Stimulated activated CD4-positive, alpha-beta T cell treated with anti-CD3 and anti-CD28 coated beads, TNF-alpha, amount 100 ng/mL, for 48 hours (primary cell): Measurements from ENCODE around the gene FBXL4.
"Not testable (repeated sequence)": the region's sequence is repeated elsewhere in the genome, so short reads cannot be mapped to it uniquely, and the experiment has no call there.

Experiments
- DNase-seq, 3 donors: peaks; one replicate each; pipeline ENCODE4 v3.0.0-alpha.2; 2020; ENCODE audit warnings: low read depth in 3 of 3

Gene FBXL4

DNA sequence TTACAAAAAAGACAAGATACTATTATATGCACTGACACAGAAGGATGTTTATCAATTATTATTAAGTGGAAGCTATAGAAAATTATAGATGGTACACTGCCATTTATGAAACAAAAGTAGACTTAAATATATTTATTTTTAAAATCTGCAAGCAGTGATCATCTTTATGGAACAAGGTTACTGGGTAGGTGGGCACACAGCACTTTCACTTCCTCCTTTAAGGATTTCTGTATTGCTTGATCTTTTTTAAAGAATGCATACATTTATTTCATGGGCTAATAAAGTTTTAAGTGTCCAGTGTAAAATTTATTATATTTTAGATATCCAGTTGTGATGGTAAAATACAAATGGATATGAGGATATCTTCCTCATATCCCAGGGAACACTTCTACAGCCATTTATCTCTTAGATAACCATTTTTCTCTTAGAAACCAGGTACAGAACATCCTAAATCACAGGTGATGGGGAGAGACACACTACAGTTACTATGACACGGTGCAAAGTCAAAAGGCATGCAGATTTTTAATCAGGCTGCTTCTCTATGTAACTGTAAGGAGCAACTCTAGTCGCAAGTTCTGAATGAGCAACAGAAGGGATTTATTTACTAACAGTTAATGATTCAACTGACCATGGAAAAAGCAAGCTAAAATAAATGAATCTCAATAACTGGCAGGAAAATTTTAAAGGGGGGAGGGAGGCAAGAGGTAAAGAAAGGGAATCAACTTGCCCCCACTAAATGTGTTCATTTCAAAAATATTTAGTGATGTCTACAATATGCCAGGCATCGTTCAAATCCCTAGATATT lies 2.2 kb downstream of the FBXL4 start:
- no peak for DNase-seq

DNA sequence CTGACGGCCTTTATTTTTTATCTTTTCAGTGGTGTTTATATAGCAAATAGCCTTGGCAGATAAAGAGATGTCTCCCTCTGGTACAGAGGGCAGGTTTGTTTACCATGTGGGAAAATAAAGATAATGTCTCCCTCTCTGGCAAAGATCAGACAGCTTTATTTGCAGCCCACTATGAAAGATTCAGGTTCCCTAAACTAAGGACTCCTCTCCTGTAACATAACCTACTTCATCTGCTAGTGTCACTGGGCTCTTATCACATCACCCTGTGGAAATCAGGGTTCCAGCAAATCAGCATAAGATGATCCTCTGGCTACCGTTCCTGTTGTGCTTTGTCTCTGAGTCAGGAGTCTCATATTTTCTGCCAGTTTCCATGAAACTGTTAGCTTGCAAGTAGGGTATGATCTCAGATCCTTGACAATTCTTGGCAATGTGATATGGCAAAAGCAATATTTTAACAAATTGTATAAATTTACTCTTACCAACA lies 3.1 kb downstream of the FBXL4 start:
- no peak for DNase-seq

DNA sequence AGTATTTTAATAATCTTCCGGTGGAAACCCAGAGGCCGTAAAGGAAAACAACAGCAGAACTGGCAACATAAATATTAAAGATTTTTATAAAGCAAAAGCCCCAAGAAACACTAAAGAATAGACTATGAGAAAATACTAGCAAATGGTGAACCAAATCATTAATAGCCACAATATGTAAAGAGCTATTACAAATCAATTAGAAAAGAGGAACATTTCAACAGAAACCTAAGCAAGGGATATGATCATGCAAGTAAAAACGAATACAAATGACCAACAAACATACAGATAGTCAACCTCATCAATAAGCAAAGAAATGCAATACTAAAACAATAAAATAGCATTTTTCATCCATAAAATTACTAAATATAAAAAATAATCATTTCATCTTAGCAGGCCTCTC lies 3.6 kb downstream of the FBXL4 start:
- no peak for DNase-seq

DNA sequence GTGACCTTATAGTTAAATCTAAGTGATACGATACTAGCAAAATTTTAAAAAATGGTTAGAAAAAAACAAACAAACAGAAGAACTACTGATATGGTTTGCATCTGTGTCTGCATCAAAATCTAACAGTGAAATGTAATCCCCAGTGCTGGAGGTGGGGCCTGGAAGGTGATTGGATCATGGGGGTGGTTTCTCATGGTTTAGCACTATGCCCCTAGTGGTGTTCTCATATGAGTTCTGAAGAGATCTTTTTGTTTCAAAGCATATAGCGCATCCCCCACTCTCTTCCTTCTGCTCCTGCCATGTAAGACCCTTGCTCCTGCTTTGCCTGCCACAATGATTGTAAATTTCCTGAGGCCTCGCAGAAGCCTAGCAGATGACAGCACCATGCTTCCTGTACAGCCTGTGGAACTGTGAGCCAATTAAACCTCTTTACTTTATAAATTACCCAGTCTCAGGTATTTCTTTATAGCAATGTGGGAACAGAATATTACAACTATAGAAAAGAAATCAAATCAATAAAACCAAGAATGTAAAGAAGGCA lies 5.4 kb downstream of the FBXL4 start:
- DNase-seq: no peak

DNA sequence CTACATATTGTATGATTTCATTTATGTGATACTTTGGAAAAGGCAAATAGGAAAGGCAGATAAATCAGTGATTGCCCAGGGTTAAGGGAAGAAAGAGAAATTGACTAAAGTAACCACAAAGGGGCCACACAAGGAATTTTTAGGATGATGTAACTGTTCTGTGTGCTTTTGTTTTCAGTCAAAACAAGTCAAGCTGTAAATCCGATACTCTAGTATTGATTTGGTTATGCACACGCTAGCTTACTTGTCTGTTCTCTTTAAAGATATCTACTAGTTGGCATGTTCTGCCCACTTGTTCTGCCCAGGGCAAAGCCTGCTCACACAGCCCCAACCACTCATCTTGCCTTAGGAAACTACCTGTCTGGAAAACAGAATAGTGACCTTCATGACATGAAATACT lies 6.4 kb downstream of the FBXL4 start:
- no peak for DNase-seq

DNA sequence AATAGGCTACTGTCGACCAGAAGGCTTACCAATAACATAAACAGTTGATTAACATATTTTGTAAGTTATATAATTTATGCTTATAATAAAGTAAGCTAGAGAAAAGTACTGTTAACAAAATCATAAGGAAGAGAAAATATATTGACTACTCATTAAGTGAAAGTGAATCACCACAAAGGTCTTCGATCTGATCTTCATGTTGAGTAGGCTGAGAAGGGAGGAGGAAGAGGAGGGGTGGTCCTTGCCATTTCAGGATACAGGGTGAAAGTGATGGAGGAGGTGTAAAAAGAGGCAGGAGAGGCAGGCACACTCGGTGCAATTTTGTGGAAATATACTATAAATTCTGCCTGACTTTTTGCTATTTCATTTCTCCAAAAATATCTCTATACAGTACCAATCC lies 10.4 kb downstream of the FBXL4 start:
- DNase-seq: no peak

DNA sequence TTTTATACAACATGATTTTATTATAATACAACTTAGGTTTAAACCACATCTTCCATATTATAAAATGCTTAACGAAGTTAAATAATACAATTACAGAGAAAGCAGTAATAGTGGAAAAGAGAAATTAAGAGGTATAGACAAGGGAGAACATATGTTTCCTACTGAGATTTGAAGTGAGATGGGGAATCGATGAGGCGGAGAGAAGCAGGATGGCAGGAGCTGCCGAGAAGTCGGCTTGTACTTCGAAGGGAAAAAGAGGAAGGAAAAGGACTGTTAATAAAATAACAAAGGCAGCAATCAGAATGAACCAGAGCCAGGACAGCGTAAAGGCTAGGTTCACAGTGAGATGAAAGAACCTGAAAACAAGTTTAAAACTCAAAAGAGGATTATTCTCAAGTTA lies 15.4 kb downstream of the FBXL4 start:
- no peak for DNase-seq

DNA sequence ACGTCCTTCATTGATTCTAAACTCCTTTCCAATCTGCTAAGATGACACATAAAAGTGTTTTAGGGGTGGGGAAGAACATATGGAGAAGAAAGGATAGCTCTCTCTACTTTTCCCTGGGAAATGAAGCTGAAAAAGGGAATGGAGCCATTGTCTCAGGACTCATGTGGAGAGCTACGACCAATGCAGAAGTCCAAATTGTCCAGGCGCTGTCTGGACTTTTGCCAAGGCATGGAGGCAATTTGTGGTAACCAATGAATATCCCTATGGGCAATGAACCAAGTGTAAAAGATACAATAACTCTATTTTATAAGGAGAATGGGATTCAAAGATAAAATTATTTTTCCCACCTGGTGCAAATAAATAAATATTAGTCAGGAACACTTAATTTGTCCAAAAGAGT lies 16.1 kb downstream of the FBXL4 start:
- no peak for DNase-seq

DNA sequence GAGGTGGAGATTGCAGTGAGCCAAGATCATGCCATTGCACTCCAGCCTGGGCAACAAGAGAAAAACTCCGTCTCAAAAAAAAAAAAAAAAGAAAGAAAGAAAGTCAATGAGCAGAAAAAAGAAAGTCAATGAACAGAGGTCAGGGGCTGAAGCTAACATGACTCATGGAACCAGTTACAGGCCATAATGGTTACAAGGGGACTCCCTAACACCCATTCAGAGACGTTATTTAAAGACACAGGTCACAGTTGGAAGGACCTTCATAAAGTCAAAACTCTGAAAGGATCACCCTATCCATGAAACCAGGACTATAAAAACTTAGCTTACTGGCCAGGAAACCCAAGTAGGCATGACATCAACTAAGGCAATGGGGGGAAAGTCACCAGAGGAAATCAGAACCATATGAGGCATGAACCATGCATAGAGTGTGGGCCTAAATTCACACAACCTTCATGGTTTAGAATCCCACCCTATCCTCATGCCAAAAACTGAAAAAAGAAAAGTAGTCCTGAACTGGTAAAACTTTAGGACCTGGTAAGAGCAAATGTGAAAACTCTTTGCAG lies 18.2 kb downstream of the FBXL4 start:
- DNase-seq: no peak

DNA sequence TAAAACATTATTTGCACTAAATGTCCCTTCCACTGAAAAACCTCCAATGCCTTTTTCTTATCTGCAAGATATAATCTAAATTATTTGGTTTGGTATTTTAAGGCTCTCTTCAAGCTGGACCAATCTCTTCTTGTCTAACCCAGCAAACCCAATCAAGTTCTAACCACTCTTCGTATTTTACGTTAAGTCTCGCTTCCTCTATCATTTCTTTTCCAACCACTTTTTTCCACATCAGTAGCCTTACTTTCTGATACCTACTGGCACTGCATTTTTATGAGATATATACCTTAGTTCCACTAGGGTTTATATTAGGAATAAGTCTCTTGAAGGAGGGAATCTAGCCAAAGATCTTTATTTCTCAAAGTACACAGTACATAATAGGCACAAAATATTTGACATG lies 19.1 kb downstream of the FBXL4 start:
- DNase-seq: no peak

DNA sequence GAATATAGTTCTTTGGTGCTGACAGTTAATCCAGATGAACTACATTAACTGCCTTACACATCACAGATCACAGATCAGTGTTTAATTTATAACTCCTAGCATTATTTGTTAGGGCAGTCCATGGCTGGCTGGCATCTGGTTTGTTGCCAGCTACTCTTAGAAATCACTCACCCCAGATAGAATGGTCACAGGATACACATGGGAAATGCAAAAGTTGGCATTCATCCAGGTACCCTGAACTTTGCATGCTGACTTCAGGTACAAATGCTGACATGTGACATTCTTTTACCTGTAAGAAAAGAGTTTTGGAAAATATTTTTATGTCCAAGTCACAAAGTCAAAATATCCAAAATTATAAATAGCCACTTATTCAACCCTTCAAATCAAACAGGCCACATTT lies 20.2 kb downstream of the FBXL4 start:
- no peak for DNase-seq

DNA sequence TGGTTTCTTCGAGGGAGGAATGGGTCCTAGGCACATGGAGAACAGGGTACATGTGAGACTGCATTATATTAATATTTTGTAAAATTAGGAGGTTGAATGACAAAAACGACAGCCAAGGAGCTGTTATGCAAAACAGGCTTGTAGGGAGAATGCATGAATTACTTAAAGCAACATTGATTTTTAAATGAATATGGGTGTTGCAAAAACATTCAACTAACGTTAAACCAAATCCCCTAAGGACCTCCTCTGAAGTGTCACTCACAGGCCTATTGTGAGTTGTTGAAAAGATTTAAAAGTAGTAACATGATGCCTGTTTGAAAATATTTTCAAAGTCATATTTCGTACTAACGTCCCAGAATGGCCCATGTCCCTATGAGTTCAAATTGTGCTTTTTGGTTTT lies 21.9 kb downstream of the FBXL4 start:
- no peak for DNase-seq

DNA sequence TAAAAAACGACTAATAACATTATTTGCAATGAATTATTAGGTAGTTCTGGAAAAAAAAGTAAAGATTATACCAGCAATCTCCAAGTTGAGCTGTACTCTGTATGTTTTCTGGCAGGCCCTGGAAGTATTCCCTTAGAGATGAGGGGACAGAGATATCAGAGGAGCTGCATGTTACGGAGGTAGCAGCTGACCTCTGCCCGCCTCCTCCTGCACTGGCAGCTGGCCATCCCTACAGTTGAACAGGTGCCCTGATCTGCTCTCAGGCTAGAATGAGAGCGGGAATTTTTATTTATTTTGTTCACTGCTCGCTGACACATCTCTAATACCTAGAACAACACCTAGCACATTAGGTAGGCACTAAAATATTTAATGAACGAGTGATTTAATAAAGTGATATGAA lies 23.1 kb downstream of the FBXL4 start:
- DNase-seq: no peak

DNA sequence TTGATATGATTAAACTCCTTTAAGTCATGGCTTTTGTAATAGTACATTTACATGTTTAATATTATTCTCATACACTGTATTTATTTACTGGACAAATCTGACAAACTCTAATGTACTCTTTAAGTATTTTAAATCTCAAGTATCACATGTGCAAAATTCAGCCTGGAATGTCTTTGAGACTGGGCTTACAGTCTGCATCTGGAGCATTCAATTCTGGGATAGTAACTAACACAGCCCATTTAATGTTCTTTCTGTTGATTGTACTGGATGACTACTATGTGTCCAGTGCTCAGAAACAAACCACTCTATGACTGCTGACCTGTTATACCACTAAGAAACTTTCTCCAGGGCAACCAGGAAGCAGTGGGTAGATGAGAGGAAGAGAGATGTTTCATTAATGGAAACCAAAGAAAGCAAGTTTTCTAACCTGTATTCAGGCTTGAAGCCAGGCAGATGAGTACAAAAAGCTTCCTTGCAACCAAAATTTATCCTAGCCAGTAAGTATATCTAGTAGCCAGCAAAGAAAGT lies 26.8 kb downstream of the FBXL4 start:
- no peak for DNase-seq

DNA sequence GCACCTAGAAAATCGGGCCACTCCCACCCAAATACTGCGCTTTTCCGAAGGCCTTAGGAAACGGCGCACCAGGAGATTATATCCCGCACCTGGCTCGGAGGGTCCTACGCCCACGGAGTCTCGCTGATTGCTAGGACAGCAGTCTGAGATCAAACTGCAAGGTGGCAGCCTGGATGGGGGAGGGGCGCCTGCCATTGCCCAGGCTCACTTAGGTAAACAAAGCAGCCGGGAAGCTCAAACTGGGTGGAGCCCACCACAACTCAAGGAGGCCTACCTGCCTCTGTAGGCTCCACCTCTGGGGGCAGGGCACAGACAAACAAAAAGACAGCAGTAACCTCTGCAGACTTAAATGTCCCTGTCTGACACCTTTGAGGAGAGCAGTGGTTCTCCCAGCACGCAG lies 36.8 kb downstream of the FBXL4 start:
- DNase-seq: not testable (repeated sequence)

DNA sequence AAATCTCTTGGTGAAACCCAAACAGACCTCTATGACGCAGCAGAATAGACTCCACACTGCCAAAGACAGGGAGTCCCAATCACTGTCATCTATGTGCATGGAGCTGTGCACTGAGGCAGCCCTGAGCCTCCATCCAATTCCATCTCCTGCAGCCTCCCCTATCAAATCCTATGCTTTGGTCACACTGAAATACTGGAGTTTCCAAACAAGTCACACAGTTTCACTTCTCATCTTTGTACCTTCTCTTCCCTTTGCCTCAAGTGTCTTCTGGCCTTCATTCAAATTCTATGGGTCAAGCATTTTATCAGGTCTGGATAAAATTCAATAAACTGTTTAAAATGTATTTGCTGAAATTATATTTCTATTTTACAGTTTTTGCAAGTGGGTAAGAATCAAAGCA lies 38.5 kb downstream of the FBXL4 start:
- no peak for DNase-seq

DNA sequence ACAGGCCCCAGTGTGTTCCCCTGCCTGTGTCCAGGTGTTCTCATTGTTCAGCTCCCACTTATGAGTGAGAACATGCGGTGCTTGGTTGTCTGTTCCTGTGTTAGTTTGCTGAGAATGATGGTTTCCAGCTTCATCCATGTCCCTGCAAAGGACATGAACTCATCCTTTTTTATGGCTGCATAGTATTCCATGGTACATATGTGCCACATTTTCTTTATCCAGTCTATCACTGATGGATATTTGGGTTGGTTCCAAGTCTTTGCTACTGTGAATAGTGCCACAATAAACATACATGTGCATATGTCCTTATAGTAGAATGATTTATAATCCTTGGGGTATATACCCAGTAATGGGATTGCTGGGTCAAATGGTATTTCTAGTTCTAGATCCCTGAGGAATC lies 41.4 kb downstream of the FBXL4 start:
- DNase-seq: not testable (repeated sequence)

DNA sequence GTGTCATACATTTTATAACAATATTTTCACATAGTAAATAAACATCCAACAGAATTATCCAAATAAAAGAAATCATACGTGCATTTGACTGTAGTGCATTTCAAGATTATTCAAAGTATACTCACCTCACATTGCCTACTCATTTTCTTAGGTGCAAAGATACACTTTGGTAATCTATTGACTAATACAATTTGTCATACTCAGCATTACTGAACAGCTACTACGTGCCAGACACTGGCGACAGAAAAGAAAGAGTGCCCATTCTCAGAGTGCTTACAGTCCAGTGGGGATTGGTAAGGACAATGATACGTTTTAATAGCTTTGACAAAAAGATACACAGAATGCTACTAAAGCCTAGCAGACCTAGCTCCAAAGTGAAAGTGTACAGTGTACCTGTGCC lies 42.0 kb downstream of the FBXL4 start:
- DNase-seq: no peak

DNA sequence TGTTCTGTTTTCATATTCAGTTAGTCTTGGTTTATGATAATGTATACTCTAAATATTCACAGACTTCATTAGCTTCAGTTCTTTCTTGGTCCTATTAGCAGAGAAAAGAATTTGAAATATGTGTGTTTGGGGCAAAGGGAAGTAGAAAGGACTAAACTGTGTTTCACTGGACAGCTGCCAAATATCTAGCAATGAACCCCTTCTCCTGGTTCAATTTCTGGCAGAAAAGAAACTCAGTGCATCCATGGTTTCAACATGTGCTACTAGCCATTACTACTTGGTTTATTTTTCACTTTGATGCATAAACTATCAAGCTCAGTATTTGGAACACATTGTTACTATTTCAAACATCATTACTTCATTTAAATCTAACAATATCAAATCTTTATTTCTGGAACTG lies 43.6 kb downstream of the FBXL4 start:
- no peak for DNase-seq

DNA sequence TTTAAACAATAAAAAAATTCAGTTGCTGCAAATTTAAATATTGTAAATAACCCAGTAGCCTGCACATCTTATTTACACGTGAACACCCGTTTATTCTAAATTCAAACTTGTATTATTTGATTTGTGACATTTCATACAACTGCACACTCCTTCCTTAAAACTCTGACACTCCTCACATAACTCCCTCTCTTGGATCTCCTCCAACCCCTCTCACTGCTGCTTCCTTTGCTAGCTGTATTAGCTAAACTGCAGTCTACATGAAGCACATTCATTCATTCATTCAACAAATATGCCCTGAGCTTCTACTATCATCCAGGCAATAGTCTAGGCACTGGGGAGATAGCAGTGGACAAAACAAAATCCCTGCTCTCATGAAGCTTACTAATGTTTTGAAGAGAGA lies 47.0 kb downstream of the FBXL4 start:
- DNase-seq: no peak

DNA sequence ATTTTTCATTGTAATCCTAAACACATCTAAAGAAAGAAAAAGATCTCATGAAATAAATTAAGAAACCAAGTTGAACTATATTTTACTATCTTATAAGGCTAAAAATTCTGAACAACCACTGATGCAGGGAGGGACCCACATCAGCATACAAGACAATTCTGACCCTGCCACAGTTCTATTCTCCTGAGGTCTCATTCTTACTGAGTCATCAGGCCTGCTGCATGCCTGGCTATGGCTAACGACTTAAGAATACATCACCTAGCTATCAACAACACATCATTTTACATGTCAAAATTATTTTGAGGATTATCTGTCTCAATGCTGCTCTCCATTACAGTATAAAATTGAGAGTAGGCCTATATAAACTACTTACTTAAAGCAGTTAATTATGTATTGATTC lies 52.9 kb downstream of the FBXL4 start:
- DNase-seq: no peak

DNA sequence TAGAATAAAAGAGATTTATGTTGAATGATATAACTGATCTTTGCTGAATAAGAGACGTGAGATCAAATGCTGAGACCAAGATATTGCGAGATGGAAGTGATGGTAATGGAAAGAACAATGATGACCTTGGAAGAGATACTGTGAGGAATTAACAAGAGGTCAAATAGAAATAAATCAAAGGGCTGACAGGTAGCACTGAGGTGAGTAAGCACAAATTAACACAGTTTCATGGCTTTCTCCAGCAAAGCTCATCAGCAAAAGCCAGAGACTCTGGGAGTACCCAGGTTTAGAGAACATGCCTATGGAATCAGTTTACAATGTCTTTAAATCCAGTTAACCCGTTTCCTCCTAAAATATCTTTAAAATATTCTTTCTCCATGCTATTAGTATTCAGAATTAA lies 60.1 kb downstream of the FBXL4 start:
- DNase-seq: no peak

DNA sequence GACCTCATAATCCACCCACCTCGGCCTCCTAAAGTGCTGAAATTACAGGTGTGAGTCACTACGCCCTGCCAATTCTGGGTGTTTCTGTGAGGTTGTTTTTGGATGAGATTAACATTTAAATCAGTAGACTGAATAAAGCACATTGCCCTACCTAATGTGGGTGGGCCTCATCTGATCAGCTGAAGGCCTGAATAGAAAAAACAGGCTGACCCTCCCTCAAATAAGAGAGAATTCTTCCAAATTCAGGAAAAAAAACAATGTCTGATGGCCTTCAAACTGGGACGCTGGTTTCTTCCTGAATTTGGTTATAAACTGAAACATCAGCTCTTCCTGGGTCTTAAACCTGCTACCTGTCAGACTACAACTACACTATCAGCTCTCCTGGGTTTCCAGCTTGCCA lies 62.4 kb downstream of the FBXL4 start:
- no peak for DNase-seq
